SK-N-SH (cell line): ENCODE results near the gene CD160.

Experiments
- FOXM1 ChIP-seq: IDR thresholded peaks from 2 replicates; pipeline ENCODE4 v1.4.0; 2012; ENCODE audit warnings: low read depth, mild to moderate bottlenecking
- RFX5 ChIP-seq: IDR thresholded peaks from 2 replicates; pipeline ENCODE4 v1.6.1; 2012; ENCODE audit warnings: mild to moderate bottlenecking, improper control_type of control experiment, low read length
- RXRA ChIP-seq: IDR thresholded peaks from 2 replicates; pipeline ENCODE4 v1.4.0; 2012; ENCODE audit warnings: low read depth, mild to moderate bottlenecking, borderline replicate concordance
- USF1 ChIP-seq: IDR thresholded peaks from 2 replicates; pipeline ENCODE4 v1.4.0; 2012; ENCODE audit warnings: low read depth, borderline replicate concordance
- TF ChIP-seq, protein P1 (sequence below): fragments of 200-600 bp; sonication (generic); IDR thresholded peaks from 2 replicates; pipeline ENCODE4 v1.6.1; 2017; ENCODE audit warnings: antibody characterized with exemption, mild to moderate bottlenecking, moderate library complexity
- TF ChIP-seq, protein P2 (sequence below): IDR thresholded peaks from 2 replicates; pipeline ENCODE4 v1.4.0; 2012; ENCODE audit warnings: low read depth

GRCh38 chr1:145692785-145693443 lies 26.4 kb upstream of the CD160 start:
- TF ChIP-seq FOXM1 = no peak
- TF ChIP-seq, protein P1, sequence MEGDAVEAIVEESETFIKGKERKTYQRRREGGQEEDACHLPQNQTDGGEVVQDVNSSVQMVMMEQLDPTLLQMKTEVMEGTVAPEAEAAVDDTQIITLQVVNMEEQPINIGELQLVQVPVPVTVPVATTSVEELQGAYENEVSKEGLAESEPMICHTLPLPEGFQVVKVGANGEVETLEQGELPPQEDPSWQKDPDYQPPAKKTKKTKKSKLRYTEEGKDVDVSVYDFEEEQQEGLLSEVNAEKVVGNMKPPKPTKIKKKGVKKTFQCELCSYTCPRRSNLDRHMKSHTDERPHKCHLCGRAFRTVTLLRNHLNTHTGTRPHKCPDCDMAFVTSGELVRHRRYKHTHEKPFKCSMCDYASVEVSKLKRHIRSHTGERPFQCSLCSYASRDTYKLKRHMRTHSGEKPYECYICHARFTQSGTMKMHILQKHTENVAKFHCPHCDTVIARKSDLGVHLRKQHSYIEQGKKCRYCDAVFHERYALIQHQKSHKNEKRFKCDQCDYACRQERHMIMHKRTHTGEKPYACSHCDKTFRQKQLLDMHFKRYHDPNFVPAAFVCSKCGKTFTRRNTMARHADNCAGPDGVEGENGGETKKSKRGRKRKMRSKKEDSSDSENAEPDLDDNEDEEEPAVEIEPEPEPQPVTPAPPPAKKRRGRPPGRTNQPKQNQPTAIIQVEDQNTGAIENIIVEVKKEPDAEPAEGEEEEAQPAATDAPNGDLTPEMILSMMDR = no peak
- TF ChIP-seq USF1 = no peak
- TF ChIP-seq RFX5 = no peak
- TF ChIP-seq, protein P2, sequence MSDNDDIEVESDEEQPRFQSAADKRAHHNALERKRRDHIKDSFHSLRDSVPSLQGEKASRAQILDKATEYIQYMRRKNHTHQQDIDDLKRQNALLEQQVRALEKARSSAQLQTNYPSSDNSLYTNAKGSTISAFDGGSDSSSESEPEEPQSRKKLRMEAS = no peak
- TF ChIP-seq RXRA = no peak
